Measurements from ENCODE around the gene KRT13.

Gene KRT13

GRCh38 chr17:41491476-41491875 is 13.9 kb downstream of the KRT13 start:
- DNase-seq, result no peak

- no peak for DNase-seq
Observed at GRCh38 chr17:41490000-41490990, 15.1 kb downstream of the KRT13 start.

GRCh38 chr17:41489531-41489930 is 15.9 kb downstream of the KRT13 start, which contains the start of gene KRT36:
Gene KRT36, minus strand, starts transcription at chr17:41489910. Its CDS starts 46 bp downstream, at chr17:41489864.
- DNase-seq, result no peak

GRCh38 chr17:41486809-41487530 is 18.4 kb downstream of the KRT13 start:
- DNase-seq, result peak; percentile 70

- DNase-seq, result no peak
Observed at GRCh38 chr17:41486316-41486715, 19.1 kb downstream of the KRT13 start.

- no peak for DNase-seq
Observed at GRCh38 chr17:41484920-41485904, 20.2 kb downstream of the KRT13 start.

GRCh38 chr17:41483991-41484826 is 21.2 kb downstream of the KRT13 start:
- DNase-seq, result no peak

- DNase-seq, result no peak
Observed at GRCh38 chr17:41483531-41483930, 21.9 kb downstream of the KRT13 start.

GRCh38 chr17:41481036-41481435 is 24.4 kb downstream of the KRT13 start, which contains the start of gene KRT35:
Gene KRT35, minus strand, starts transcription at chr17:41481151. Its CDS starts 54 bp downstream, at chr17:41481097.
- no peak for DNase-seq

GRCh38 chr17:41480581-41480980 is 24.8 kb downstream of the KRT13 start:
- DNase-seq, result no peak

- DNase-seq, result no peak
Observed at GRCh38 chr17:41480136-41480535, 25.3 kb downstream of the KRT13 start.

- DNase-seq, result no peak
Observed at GRCh38 chr17:41478237-41478636, 27.2 kb downstream of the KRT13 start.

- DNase-seq, result no peak
Observed at GRCh38 chr17:41476866-41477815, 28.3 kb downstream of the KRT13 start.

GRCh38 chr17:41475421-41475820 is 30.0 kb downstream of the KRT13 start:
- no peak for DNase-seq

GRCh38 chr17:41474863-41475262 is 30.5 kb downstream of the KRT13 start:
- DNase-seq, result no peak

GRCh38 chr17:41468346-41468745 is 37.1 kb downstream of the KRT13 start:
- DNase-seq, result no peak

GRCh38 chr17:41467561-41467960 is 37.9 kb downstream of the KRT13 start:
- no peak for DNase-seq

GRCh38 chr17:41466988-41467387 is 38.4 kb downstream of the KRT13 start, which contains the start of gene KRT32:
Gene KRT32, minus strand, starts transcription at chr17:41467386. Its CDS starts 61 bp downstream, at chr17:41467325.
- no peak for DNase-seq

GRCh38 chr17:41464682-41465081 is 40.7 kb downstream of the KRT13 start:
- no peak for DNase-seq

GRCh38 chr17:41464173-41464572 is 41.2 kb downstream of the KRT13 start:
- DNase-seq, result no peak
